ENCODE data around the gene KCNK3. TPM values are rescaled to one million over a fixed set of nuclear protein-coding genes. Genes with fewer than 3 reads are reported as not detected.

The KCNK3 gene
- total and polyA plus RNA-seq, 2 donors (not counting 3 experiments of a cell fraction or from before 2014, with no cell fraction given) = not detected

- no peak overlapping the region for H3K27ac ChIP-seq (ENCODE audit: insufficient read depth, low read depth, low read length)
- peaks cover 3 to 14% of the 10 kb centered on the region in 2 experiments for H3K27me3 ChIP-seq (ENCODE audit: control insufficient read depth in 2 of 2, insufficient read depth in 2 of 2, low read length in 2 of 2)
- H3K4me1 ChIP-seq (ENCODE audit: control insufficient read depth, extremely low read depth, insufficient read depth, low read length) = no peaks in the 10 kb centered on the region
- ChIA-PET POLR2A (no interaction called here), CTCF (interaction anchor here (1.0 kb wide), 1 partner anchor 18 kb away, joined by 5 read pairs; no protein-coding TSS in a partner anchor)
- no peaks in the 10 kb centered on the region for H3K79me2 ChIP-seq (ENCODE audit: control insufficient read depth, insufficient read depth, low read length)
- TF ChIP-seq JUN (IDR thresholded peaks at IDR 0.05; ENCODE audit: borderline replicate concordance, insufficient read depth, insufficient read length, low read depth) (no peak), POLR2A (IDR thresholded peaks at IDR 0.05; ENCODE audit: low read depth, low read length) (no peak), FOS (IDR thresholded peaks at IDR 0.05; ENCODE audit: borderline replicate concordance, insufficient read depth, low read length) (no peak), EZH2 (IDR thresholded peaks at IDR 0.05; ENCODE audit: borderline replicate concordance, low read depth, low read length, severe bottlenecking) (no peak), POLR2AphosphoS5 (IDR thresholded peaks at IDR 0.05; ENCODE audit: insufficient read depth, low read depth, low read length) (no peak), MAX (IDR thresholded peaks at IDR 0.05; ENCODE audit: insufficient read depth, insufficient read length) (no peak), MYC (IDR thresholded peaks at IDR 0.05; ENCODE audit: low read depth, low read length) (no peak), GATA2 (IDR thresholded peaks at IDR 0.05; ENCODE audit: insufficient read depth, insufficient read length, low read depth, low read length) (no peak), CTCF (IDR thresholded peaks at IDR 0.05; ENCODE audit: extremely low read depth in 1 of 2, insufficient read depth in 1 of 2, low read depth in 1 of 2, low read length in 2 of 2) (no peak)
- no peak for DNase-seq (ENCODE audit: low read depth, low spot score)
- no peaks in the 10 kb centered on the region for H4K20me1 ChIP-seq (replicated peaks; ENCODE audit: control insufficient read depth, extremely low read depth, insufficient read depth, low read length)
- H2AFZ ChIP-seq (ENCODE audit: low read depth, low read length) = no peak overlapping the region
- intact Hi-C loops (cut with micrococcal nuclease) = no loop called here
- FAIRE-seq = no peak
- H3K36me3 ChIP-seq (ENCODE audit: control insufficient read depth in 2 of 2, extremely low read depth in 1 of 2, insufficient read depth in 2 of 2, low read length in 2 of 2) = no peaks in the 10 kb centered on the region
- H3K9me3 ChIP-seq (replicated peaks; ENCODE audit: control insufficient read depth, insufficient read depth, low read length) = no peaks in the 10 kb centered on the region
- dilution Hi-C loops (cut with MboI; ENCODE audit: extremely low pct_ligation_motif_present, low sequenced_read_pairs) = no loop called here
- no TSS peak for BruUV-seq (replicated peaks)
- no peak overlapping the region for H3K4me2 ChIP-seq (ENCODE audit: insufficient read depth, low read length)
- no peaks in the 10 kb centered on the region for H3K9me1 ChIP-seq (replicated peaks; ENCODE audit: control insufficient read depth, extremely low read depth, insufficient read depth, low read length)
- no peak overlapping the region for H3K9ac ChIP-seq (replicated peaks; ENCODE audit: extremely low read depth, insufficient read depth, low read length)
- H3K4me3 ChIP-seq (replicated peaks in 1 of 3; ENCODE audit: insufficient read depth in 1 of 3, low read depth in 1 of 3, low read length in 3 of 3) = no peak overlapping the region
Observed at GRCh38 chr2:26678035-26678434, 14.5 kb upstream of the KCNK3 start.

Data from endothelial cell of umbilical vein (primary cell).